ENCODE data around the gene BRMS1L. TPM values are rescaled to one million over a fixed set of nuclear protein-coding genes. Genes with fewer than 3 reads are reported as not detected.
A peak's percentile ranks its signal among the peaks of the same experiment; 100 is the strongest.

BRMS1L gene
- total and polyA plus RNA-seq, 2 of the 13 experiments (the other 11 are each of a cell fraction or from before 2014, with no cell fraction given): 21.1 to 23.8 TPM

DNA sequence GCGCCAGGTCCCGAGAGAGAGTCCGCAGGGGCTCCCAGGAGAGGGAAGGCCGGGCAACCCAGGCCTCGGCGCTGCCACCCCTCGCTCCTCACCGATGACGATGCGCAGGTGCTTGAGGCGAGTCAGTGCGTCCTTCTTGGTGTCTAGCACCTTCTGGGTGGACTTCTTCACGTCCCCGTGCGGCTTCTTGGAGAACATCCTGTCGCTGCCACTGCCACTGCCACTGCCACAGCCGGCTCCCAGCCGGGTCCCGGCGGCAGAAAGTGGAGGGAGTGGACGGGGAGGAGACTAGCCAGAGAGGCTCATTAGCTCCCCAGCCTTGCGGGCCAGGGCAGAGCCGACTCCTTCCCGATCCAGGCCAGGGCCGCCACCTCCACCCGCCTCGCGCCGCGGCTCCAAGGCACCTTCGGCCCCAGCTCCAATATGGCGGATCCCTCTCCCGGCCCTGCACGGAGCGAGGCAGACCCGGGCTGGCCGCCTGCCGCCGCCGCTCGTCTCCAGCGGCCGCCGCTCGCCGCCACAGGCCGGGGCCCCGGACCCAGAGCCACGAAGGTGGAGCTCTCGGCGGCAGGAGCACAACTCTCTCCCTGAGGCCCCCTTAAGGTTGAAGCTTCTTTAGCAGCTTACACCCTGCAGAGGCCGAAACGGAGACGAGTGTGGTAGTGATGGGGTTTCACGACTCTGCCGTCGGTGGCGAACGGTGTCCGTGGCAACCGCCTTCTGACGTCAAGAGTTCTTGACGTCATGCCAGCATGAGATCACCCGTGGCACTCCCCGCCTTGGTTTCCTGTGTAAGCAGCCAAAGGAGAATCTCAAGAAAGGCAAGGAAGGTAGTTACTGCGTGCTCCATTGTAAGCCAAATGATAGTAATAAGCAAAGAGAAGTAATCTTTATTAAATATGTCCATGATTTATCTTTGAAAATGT is 17.2 kb upstream of the BRMS1L start, which contains the start of gene RALGAPA1 (continued):
- TF ChIP-seq ZBTB38 (CRISPR knock-in tag; IDR thresholded peaks at IDR 0.05) (peak; percentile 96), ZNF615 (CRISPR knock-in tag; IDR thresholded peaks at IDR 0.05; ENCODE audit: borderline replicate concordance) (peak; percentile 90; the same call in 1 of the 2 replicates), ELF3 (CRISPR knock-in tag; IDR thresholded peaks at IDR 0.05) (peak; percentile 78), ZNF891 (CRISPR knock-in tag; IDR thresholded peaks at IDR 0.05) (peak; percentile 91), ZMAT3 (CRISPR knock-in tag; conservative IDR thresholded peaks at IDR 0.05) (peak; percentile 93), ZNF776 (CRISPR knock-in tag; IDR thresholded peaks at IDR 0.05) (peak; percentile 70), MTF1 (CRISPR knock-in tag; IDR thresholded peaks at IDR 0.05) (peak; percentile 75; the same call in 1 of the 2 replicates), ZNF143 (CRISPR knock-in tag; IDR thresholded peaks at IDR 0.05) (peak; percentile 66), KAT8 (CRISPR knock-in tag; IDR thresholded peaks at IDR 0.05) (peak; percentile 87), TBP (CRISPR knock-in tag; IDR thresholded peaks at IDR 0.05) (peak; percentile 66; the same call in 1 of the 2 replicates), KDM1A (CRISPR knock-in tag; IDR thresholded peaks at IDR 0.05) (peak; percentile 66), RBFOX2 (IDR thresholded peaks at IDR 0.05; ENCODE audit: low read depth, low read length) (peak; percentile 98), GATAD2A (CRISPR knock-in tag; IDR thresholded peaks at IDR 0.05) (peak; percentile 95), ISX (CRISPR knock-in tag; conservative IDR thresholded peaks at IDR 0.05) (peak; percentile 86; the same call in 1 of the 2 replicates), ZNF121 (CRISPR knock-in tag; IDR thresholded peaks at IDR 0.05) (peak; percentile 78), ZNF430 (CRISPR knock-in tag; IDR thresholded peaks at IDR 0.05) (peak; percentile 94), ETV5 (CRISPR knock-in tag; IDR thresholded peaks at IDR 0.05; ENCODE audit: borderline replicate concordance) (peak; percentile 57), ZNF749 (CRISPR knock-in tag; IDR thresholded peaks at IDR 0.05; ENCODE audit: borderline replicate concordance) (peak; percentile 99), ZSCAN31 (CRISPR knock-in tag; IDR thresholded peaks at IDR 0.05; ENCODE audit: low read depth) (peak; percentile 99), ZNF24 (IDR thresholded peaks at IDR 0.05) (peak; percentile 26; the same call in 1 of the 2 replicates), NFKB2 (CRISPR knock-in tag; IDR thresholded peaks at IDR 0.05; ENCODE audit: borderline replicate concordance) (peak; percentile 97), ZBTB7B (CRISPR knock-in tag; IDR thresholded peaks at IDR 0.05) (peak; percentile 72), NFIB (CRISPR knock-in tag; IDR thresholded peaks at IDR 0.05; ENCODE audit: borderline replicate concordance) (peak; percentile 86; the same call in 1 of the 2 replicates)
- TF ChIP-seq, protein P1, sequence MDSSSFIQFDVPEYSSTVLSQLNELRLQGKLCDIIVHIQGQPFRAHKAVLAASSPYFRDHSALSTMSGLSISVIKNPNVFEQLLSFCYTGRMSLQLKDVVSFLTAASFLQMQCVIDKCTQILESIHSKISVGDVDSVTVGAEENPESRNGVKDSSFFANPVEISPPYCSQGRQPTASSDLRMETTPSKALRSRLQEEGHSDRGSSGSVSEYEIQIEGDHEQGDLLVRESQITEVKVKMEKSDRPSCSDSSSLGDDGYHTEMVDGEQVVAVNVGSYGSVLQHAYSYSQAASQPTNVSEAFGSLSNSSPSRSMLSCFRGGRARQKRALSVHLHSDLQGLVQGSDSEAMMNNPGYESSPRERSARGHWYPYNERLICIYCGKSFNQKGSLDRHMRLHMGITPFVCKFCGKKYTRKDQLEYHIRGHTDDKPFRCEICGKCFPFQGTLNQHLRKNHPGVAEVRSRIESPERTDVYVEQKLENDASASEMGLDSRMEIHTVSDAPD (CRISPR knock-in tag; IDR thresholded peaks at IDR 0.05): peak; percentile 78; the same call in 1 of the 2 replicates
- TF ChIP-seq, protein P2, sequence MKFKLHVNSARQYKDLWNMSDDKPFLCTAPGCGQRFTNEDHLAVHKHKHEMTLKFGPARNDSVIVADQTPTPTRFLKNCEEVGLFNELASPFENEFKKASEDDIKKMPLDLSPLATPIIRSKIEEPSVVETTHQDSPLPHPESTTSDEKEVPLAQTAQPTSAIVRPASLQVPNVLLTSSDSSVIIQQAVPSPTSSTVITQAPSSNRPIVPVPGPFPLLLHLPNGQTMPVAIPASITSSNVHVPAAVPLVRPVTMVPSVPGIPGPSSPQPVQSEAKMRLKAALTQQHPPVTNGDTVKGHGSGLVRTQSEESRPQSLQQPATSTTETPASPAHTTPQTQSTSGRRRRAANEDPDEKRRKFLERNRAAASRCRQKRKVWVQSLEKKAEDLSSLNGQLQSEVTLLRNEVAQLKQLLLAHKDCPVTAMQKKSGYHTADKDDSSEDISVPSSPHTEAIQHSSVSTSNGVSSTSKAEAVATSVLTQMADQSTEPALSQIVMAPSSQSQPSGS (CRISPR knock-in tag; IDR thresholded peaks at IDR 0.05): peak; percentile 99
- TF ChIP-seq, protein P3, sequence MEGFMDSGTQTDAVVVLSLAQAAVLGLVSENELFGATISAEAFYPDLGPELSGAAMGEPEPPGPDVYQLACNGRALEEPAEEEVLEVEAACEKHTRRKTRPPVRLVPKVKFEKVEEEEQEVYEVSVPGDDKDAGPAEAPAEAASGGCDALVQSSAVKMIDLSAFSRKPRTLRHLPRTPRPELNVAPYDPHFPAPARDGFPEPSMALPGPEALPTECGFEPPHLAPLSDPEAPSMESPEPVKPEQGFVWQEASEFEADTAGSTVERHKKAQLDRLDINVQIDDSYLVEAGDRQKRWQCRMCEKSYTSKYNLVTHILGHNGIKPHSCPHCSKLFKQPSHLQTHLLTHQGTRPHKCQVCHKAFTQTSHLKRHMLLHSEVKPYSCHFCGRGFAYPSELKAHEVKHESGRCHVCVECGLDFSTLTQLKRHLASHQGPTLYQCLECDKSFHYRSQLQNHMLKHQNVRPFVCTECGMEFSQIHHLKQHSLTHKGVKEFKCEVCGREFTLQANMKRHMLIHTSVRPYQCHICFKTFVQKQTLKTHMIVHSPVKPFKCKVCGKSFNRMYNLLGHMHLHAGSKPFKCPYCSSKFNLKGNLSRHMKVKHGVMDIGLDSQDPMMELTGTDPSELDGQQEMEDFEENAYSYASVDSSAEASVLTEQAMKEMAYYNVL (CRISPR knock-in tag; IDR thresholded peaks at IDR 0.05; ENCODE audit: borderline replicate concordance): peak; percentile 82; the same call in 1 of the 2 replicates
- TF ChIP-seq, protein P4, sequence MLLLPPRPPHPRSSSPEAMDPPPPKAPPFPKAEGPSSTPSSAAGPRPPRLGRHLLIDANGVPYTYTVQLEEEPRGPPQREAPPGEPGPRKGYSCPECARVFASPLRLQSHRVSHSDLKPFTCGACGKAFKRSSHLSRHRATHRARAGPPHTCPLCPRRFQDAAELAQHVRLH (CRISPR knock-in tag; IDR thresholded peaks at IDR 0.05; ENCODE audit: borderline replicate concordance, low read depth): peak; percentile 87

Data from HepG2 (cell line).